HEK293T (cell line): ENCODE measurements around the gene CRYZ.
"Not testable (repeated sequence)": the region's sequence is repeated elsewhere in the genome, so short reads cannot be mapped to it uniquely, and the experiment has no call there.

Experiments used
- BHLHE40 ChIP-seq: fragments of 450-650 bp; IDR thresholded peaks from 2 replicates; pipeline ENCODE4 v1.6.1; 2016; ENCODE audit warnings: mild to moderate bottlenecking, moderate library complexity, borderline replicate concordance
- ELF4 ChIP-seq: fragments of 450-650 bp; IDR thresholded peaks from 2 replicates; pipeline ENCODE4 v1.6.1; 2017; ENCODE audit warnings: antibody characterized with exemption
- FOXA1 ChIP-seq: fragments of 450-650 bp; IDR thresholded peaks from 2 replicates; pipeline ENCODE4 v1.6.1; 2016; ENCODE audit warnings: mild to moderate bottlenecking
- FOXM1 ChIP-seq: fragments of 450-650 bp; IDR thresholded peaks from 2 replicates; pipeline ENCODE4 v1.6.1; 2017; ENCODE audit warnings: mild to moderate bottlenecking, borderline replicate concordance
- L3MBTL2 ChIP-seq: fragments of 450-650 bp; conservative IDR thresholded peaks from 2 replicates; pipeline ENCODE4 v1.6.1; 2016; ENCODE audit warnings: mild to moderate bottlenecking
- LEF1 ChIP-seq: fragments of 450-650 bp; IDR thresholded peaks from 2 replicates; pipeline ENCODE4 v1.6.1; 2017; ENCODE audit warnings: mild to moderate bottlenecking, borderline replicate concordance
- PKNOX1 ChIP-seq: fragments of 450-650 bp; IDR thresholded peaks from 2 replicates; pipeline ENCODE4 v1.6.1; 2016
- SP1 ChIP-seq: fragments of 450-650 bp; IDR thresholded peaks from 2 replicates; pipeline ENCODE4 v1.6.1; 2017
- SUZ12 ChIP-seq: fragments of 450-650 bp; IDR thresholded peaks from 2 replicates; pipeline ENCODE4 v1.6.1; 2016; ENCODE audit warnings: mild to moderate bottlenecking
- TARDBP ChIP-seq: fragments of 450-650 bp; IDR thresholded peaks from 2 replicates; pipeline ENCODE4 v1.6.1; 2016
- ZNF384 ChIP-seq: fragments of 450-650 bp; IDR thresholded peaks from 2 replicates; pipeline ENCODE4 v1.6.1; 2016

- not testable (repeated sequence) for TF ChIP-seq L3MBTL2, BHLHE40, ELF4, FOXM1, SP1, ZNF384, SUZ12, LEF1, TARDBP, FOXA1, PKNOX1
Observed at GRCh38 chr1:74745247-74745646, 12.4 kb upstream of the CRYZ start.
